Ishikawa (cell line): ENCODE results near the gene C1QL4.

Experiments
- CEBPB ChIP-seq: IDR thresholded peaks from 2 replicates; pipeline ENCODE4 v1.6.1; 2012
- CREB1 ChIP-seq: IDR thresholded peaks from 2 replicates; pipeline ENCODE4 v1.6.1; 2012; ENCODE audit warnings: low read depth
- EGR1 ChIP-seq: IDR thresholded peaks from 2 replicates; pipeline ENCODE4 v1.6.1; 2012
- EP300 ChIP-seq: IDR thresholded peaks from 2 replicates; pipeline ENCODE4 v1.6.1; 2012; ENCODE audit warnings: borderline replicate concordance
- FOXM1 ChIP-seq: IDR thresholded peaks from 2 replicates; pipeline ENCODE4 v1.6.1; 2012; ENCODE audit warnings: low read depth, borderline replicate concordance
- NFIC ChIP-seq: IDR thresholded peaks from 2 replicates; pipeline ENCODE4 v1.6.1; 2012
- RAD21 ChIP-seq: IDR thresholded peaks from 2 replicates; pipeline ENCODE4 v1.6.1; 2012; ENCODE audit warnings: low read depth
- REST ChIP-seq: IDR thresholded peaks from 2 replicates; pipeline ENCODE4 v1.6.1; 2012; ENCODE audit warnings: low read depth, mild to moderate bottlenecking
- TAF1 ChIP-seq: IDR thresholded peaks from 2 replicates; pipeline ENCODE4 v1.6.1; 2012; ENCODE audit warnings: low read depth, mild to moderate bottlenecking
- TCF12 ChIP-seq: IDR thresholded peaks from 2 replicates; pipeline ENCODE4 v1.6.1; 2012; ENCODE audit warnings: low read depth
- TEAD4 ChIP-seq: IDR thresholded peaks from 2 replicates; pipeline ENCODE4 v1.6.1; 2012
- USF1 ChIP-seq: IDR thresholded peaks from 2 replicates; pipeline ENCODE4 v1.6.1; 2012
- YY1 ChIP-seq: IDR thresholded peaks from 2 replicates; pipeline ENCODE4 v1.6.1; 2012; ENCODE audit warnings: low read depth
- ZBTB7A ChIP-seq: IDR thresholded peaks from 2 replicates; pipeline ENCODE4 v1.6.1; 2012; ENCODE audit warnings: low read depth
- TF ChIP-seq, protein P1 (sequence below): IDR thresholded peaks from 2 replicates; pipeline ENCODE4 v1.6.1; 2012

The C1QL4 gene

GRCh38 chr12:49364989-49365388 lies 28.0 kb upstream of the C1QL4 start:
- TF ChIP-seq CEBPB (peak; percentile 56; the same call in 1 of the 2 replicates), TAF1 (no peak)

- TF ChIP-seq TEAD4 (no peak), EP300 (no peak), FOXM1 (no peak), CREB1 (no peak), CEBPB (no peak), REST (no peak), EGR1 (no peak), TAF1 (no peak), NFIC (no peak), ZBTB7A (no peak)
- TF ChIP-seq, protein P1, sequence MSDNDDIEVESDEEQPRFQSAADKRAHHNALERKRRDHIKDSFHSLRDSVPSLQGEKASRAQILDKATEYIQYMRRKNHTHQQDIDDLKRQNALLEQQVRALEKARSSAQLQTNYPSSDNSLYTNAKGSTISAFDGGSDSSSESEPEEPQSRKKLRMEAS: no peak
Observed at GRCh38 chr12:49362077-49362476, 25.1 kb upstream of the C1QL4 start.

DNA sequence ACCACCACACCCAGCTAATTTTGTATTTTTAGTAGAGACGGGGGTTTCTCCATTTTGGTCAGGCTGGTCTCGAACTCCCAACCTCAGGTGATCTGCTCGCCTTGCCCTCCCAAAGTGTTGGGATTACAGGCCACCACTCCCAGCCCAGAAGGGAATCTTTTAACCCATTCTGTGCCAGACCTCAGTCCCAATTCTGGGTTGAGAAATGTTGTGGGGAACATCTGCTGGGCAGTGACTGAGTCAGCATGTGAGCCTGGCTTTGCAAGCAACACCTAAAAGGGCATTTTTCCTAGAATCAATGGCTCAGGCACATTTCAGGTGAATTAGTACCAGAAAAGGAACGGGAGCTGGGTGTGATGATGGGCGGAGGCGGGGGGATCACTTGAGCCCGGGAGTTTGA lies 22.7 kb upstream of the C1QL4 start:
- TF ChIP-seq REST: no peak
- TF ChIP-seq CEBPB: no peak
- no peak for TF ChIP-seq TAF1

DNA sequence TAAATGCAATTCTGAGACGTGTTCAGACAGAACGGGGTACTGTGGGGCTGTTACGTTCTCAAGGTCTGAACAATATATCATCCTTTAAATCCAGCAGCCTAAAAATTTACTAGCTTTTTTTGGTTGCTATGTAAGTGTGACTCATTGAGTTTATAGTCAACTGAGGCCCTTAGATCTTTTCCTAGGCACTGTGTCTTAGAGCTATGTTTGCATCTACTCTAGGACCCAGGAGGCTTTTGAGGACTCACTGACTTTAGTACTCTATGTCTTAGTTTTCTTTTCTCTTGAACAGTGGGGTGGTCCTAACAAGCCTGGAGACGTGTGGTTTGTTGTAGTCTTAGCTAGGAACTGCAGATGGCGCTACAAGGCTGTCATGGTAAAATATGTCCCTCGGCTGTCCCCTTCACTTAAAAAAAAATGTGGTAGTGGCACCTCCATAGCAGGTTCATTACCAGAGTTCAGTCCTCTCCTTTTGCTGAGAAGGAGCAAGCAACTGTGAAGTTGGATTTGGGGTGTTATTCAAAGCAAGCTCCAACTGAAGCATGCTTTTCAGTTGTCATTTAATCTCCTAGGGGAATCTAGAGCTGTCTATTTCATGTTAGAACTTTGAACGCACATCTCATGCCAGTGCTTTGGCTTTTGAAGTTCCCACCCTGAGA lies 21.6 kb upstream of the C1QL4 start:
- no peak for TF ChIP-seq FOXM1
- TF ChIP-seq TAF1: no peak
- no peak for TF ChIP-seq YY1
- TF ChIP-seq RAD21: peak; percentile 99

GRCh38 chr12:49357103-49357678 lies 20.2 kb upstream of the C1QL4 start:
- TF ChIP-seq RAD21: peak; percentile 48
- TF ChIP-seq FOXM1: no peak
- no peak for TF ChIP-seq ZBTB7A
- TF ChIP-seq TAF1: no peak
- TF ChIP-seq EP300: no peak
- TF ChIP-seq CEBPB: no peak
- no peak for TF ChIP-seq REST

- TF ChIP-seq EGR1 (no peak), NFIC (no peak), YY1 (no peak), ZBTB7A (no peak), CREB1 (no peak), TEAD4 (no peak), TAF1 (no peak), FOXM1 (no peak), REST (no peak), EP300 (no peak), RAD21 (no peak), CEBPB (no peak), USF1 (no peak), TCF12 (no peak)
- TF ChIP-seq, protein P1: no peak
Observed at GRCh38 chr12:49355913-49356312, 18.9 kb upstream of the C1QL4 start.
